HEK293T (cell line): ENCODE data around the gene STXBP2.

Source experiments
- ARNT ChIP-seq: fragments of 450-650 bp; IDR thresholded peaks from 2 replicates; pipeline ENCODE4 v1.6.1; 2017; ENCODE audit warnings: mild to moderate bottlenecking
- BHLHE40 ChIP-seq: fragments of 450-650 bp; IDR thresholded peaks from 2 replicates; pipeline ENCODE4 v1.6.1; 2016; ENCODE audit warnings: mild to moderate bottlenecking, moderate library complexity, borderline replicate concordance
- CTBP1 ChIP-seq: fragments of 450-650 bp; IDR thresholded peaks from 2 replicates; pipeline ENCODE4 v1.6.1; 2016; ENCODE audit warnings: borderline replicate concordance
- ELF4 ChIP-seq: fragments of 450-650 bp; IDR thresholded peaks from 2 replicates; pipeline ENCODE4 v1.6.1; 2017; ENCODE audit warnings: antibody characterized with exemption
- FOXA1 ChIP-seq: fragments of 450-650 bp; IDR thresholded peaks from 2 replicates; pipeline ENCODE4 v1.6.1; 2016; ENCODE audit warnings: mild to moderate bottlenecking
- FOXM1 ChIP-seq: fragments of 450-650 bp; IDR thresholded peaks from 2 replicates; pipeline ENCODE4 v1.6.1; 2017; ENCODE audit warnings: mild to moderate bottlenecking, borderline replicate concordance
- SUZ12 ChIP-seq: fragments of 450-650 bp; IDR thresholded peaks from 2 replicates; pipeline ENCODE4 v1.6.1; 2016; ENCODE audit warnings: mild to moderate bottlenecking
- TARDBP ChIP-seq: fragments of 450-650 bp; IDR thresholded peaks from 2 replicates; pipeline ENCODE4 v1.6.1; 2016
- ZNF384 ChIP-seq: fragments of 450-650 bp; IDR thresholded peaks from 2 replicates; pipeline ENCODE4 v1.6.1; 2016

- TF ChIP-seq SUZ12 (no peak), ELF4 (no peak), TARDBP (no peak), ZNF384 (no peak), FOXM1 (no peak), FOXA1 (no peak), BHLHE40 (no peak), CTBP1 (no peak), ARNT (no peak)
Observed at GRCh38 chr19:7617735-7618134, 19.2 kb upstream of the STXBP2 start.
